Coronary artery (tissue), 2 donors: Measurements from ENCODE around the gene OR1N1.

ENCODE experiments used
- DNase-seq: peaks from one replicate; pipeline ENCODE4 v3.0.0-alpha.2; 2017; ENCODE audit warnings: low spot score
- H3K27ac ChIP-seq, 2 donors: fragments of 200-600 bp; sonication (generic); one replicate each; pipeline ENCODE4 v1.5.1; 2016 to 2019
- H3K4me3 ChIP-seq: fragments of 200-600 bp; sonication (generic); 2 replicates; pipeline ENCODE4 v1.5.1; 2016; ENCODE audit warnings: mild to moderate bottlenecking, moderate library complexity
- CTCF ChIP-seq: fragments of 200-600 bp; sonication (generic); IDR thresholded peaks from one replicate; pipeline ENCODE4 v1.5.1; 2019; ENCODE audit warnings: antibody characterized with exemption

The OR1N1 gene

GRCh38 chr9:122518226-122518625, 8.9 kb downstream of the OR1N1 start:
- TF ChIP-seq CTCF, result no peak
- no peak overlapping the region for H3K27ac ChIP-seq
- H3K4me3 ChIP-seq, result no peak overlapping the region
- DNase-seq, result no peak

- no peak for DNase-seq
- H3K27ac ChIP-seq, result no peak within 1 kb of the TSS
- no peak within 1 kb of the TSS for H3K4me3 ChIP-seq
- no peak for TF ChIP-seq CTCF
Measured at GRCh38 chr9:122510502-122510901, 16.6 kb downstream of the OR1N1 start, which contains the start of gene OR1J2. Gene OR1J2 (plus strand): TSS chr9:122510802. CDS start chr9:122510802, 0 bp downstream.

GRCh38 chr9:122506964-122507363, 20.1 kb downstream of the OR1N1 start:
- DNase-seq, result no peak
- Histone ChIP-seq H3K27ac (no peak overlapping the region), H3K4me3 (no peak overlapping the region)
- TF ChIP-seq CTCF, result no peak

- TF ChIP-seq CTCF, result no peak
- Histone ChIP-seq H3K4me3 (no peak overlapping the region), H3K27ac (no peak overlapping the region)
- no peak for DNase-seq
Measured at GRCh38 chr9:122498883-122499288, 28.2 kb downstream of the OR1N1 start.

- no peak overlapping the region for H3K4me3 ChIP-seq
Measured at GRCh38 chr9:122479062-122479461, 48.0 kb downstream of the OR1N1 start.

GRCh38 chr9:122477826-122478225, 49.3 kb downstream of the OR1N1 start, which contains the start of gene OR1J1:
Gene OR1J1 (minus strand): TSS chr9:122477926. CDS start chr9:122477926, 0 bp downstream.
- TF ChIP-seq CTCF, result no peak
- H3K4me3 ChIP-seq, result no peak within 1 kb of the TSS
- H3K27ac ChIP-seq, result no peak within 1 kb of the TSS
- DNase-seq, result no peak

More at GRCh38 chr9:122479062-122479461, 48.0 kb downstream of the OR1N1 start:
- H3K27ac ChIP-seq, result no peak overlapping the region
- TF ChIP-seq CTCF, result no peak
- no peak for DNase-seq

GRCh38 chr9:122477346-122477745, 49.7 kb downstream of the OR1N1 start:
- no peak overlapping the region for H3K4me3 ChIP-seq
- no peak for DNase-seq
- no peak for TF ChIP-seq CTCF
- no peak overlapping the region for H3K27ac ChIP-seq
